ENCODE data around the gene PRR33. TPM values are rescaled to one million over a fixed set of nuclear protein-coding genes. Genes with fewer than 3 reads are reported as not detected.

The PRR33 gene
- total and polyA plus RNA-seq, 9 donors: 0.01 TPM; not detected in 8

DNA sequence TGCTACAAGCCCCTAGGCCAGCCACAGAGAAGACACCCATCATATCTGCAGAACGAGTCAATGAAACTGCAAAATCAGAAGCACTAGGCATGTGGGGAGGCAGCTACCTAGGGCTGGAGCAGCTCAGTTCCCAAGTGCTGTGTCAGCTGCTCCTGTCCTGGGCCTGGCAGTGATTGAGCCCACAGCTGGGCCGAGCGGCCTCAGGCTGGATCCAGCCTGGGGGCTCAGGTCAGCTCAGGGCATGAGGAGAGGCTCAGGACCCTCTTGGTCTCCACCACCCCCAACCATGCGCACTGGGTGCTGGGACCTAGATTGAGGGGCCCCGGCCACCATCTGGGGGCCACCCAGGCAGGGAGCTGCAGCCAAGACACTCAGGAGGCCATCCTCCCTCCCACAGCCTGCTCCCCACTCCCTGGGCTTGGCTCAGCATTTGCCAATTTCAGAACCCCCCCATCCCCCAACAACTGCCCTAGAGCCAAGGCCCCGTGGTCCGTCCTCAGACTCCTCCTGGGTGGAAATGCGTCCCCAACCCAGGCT is 25.4 kb upstream of the PRR33 start:
- Histone ChIP-seq H3K4me3 (no peak overlapping the region), H3K36me3 (no peaks in the 10 kb centered on the region), H3K9me3 (no peaks in the 10 kb centered on the region), H3K27ac (no peak overlapping the region), H3K4me1 (ENCODE audit: insufficient read depth) (peaks cover 3% of the 10 kb centered on the region), H3K27me3 (no peaks in the 10 kb centered on the region)
- intact Hi-C loops (cut with DNase I): loop anchor here in 3 of 4 donors (1.0 to 10.0 kb wide), 4 partner anchors 24 to 222 kb away; partner anchors contain the start of gene KRTAP5-6 (in 1 of the 3)
- DNase-seq: peak in 1 of 5 donors; percentile 31
- 71 to 78% (median 77%) methylated on average over 8 of the region's 8 CpGs for WGBS, 3 donors
- TF ChIP-seq POLR2A (IDR thresholded peaks at IDR 0.05): no peak
- no peak for TF ChIP-seq EP300 (IDR thresholded peaks at IDR 0.05)
- TF ChIP-seq, protein P1, sequence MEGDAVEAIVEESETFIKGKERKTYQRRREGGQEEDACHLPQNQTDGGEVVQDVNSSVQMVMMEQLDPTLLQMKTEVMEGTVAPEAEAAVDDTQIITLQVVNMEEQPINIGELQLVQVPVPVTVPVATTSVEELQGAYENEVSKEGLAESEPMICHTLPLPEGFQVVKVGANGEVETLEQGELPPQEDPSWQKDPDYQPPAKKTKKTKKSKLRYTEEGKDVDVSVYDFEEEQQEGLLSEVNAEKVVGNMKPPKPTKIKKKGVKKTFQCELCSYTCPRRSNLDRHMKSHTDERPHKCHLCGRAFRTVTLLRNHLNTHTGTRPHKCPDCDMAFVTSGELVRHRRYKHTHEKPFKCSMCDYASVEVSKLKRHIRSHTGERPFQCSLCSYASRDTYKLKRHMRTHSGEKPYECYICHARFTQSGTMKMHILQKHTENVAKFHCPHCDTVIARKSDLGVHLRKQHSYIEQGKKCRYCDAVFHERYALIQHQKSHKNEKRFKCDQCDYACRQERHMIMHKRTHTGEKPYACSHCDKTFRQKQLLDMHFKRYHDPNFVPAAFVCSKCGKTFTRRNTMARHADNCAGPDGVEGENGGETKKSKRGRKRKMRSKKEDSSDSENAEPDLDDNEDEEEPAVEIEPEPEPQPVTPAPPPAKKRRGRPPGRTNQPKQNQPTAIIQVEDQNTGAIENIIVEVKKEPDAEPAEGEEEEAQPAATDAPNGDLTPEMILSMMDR (IDR thresholded peaks at IDR 0.05): no peak

DNA sequence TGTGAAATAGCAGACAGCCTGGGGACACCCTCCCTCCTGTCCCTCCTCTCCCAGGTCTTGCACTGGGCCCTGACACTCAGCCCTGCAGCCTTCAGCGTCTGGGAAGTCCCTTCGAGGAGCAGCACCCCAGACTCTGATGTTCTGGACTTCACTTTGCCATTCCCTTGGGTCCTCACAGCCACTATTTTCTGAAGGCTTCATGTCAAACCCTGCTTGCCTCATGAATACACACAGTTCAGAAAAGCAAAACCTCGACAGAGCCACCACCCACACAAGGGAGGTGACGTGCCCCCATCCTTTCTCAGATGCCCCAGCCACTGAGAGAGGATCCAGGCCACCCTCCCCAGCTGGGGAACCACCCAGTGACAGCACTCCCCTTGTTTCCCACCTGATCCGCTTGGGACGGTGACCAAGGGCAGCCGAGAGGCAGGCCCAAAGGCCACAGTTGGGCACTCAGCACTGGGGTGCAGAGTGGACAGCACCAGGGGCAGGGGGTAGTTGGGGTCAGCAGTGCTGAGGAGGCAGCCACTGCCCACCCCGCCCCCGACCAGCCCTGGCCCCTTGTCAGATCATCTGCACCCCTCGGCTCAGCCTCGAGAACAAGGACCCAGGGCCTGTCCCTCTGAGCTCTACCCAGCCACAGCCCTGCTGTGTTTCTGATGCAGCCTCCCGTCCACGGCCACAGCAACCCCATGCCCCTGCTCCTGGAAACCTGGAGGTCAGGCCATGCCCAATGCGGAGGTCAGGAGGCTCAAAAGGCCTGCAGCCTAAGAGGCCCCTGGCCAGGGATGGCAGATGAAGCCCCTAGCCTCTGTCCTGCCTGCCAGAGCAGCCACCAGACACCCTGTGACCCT is 24.7 kb upstream of the PRR33 start:
- TF ChIP-seq POLR2A (IDR thresholded peaks at IDR 0.05): no peak
- TF ChIP-seq, protein P1 (IDR thresholded peaks at IDR 0.05): no peak
- TF ChIP-seq EP300 (IDR thresholded peaks at IDR 0.05): no peak
- H3K4me1 ChIP-seq (ENCODE audit: insufficient read depth): no peaks in the 10 kb centered on the region
- intact Hi-C loops (cut with DNase I): loop anchor here in 3 of 4 donors (1.0 to 10.0 kb wide), 4 partner anchors 23 to 222 kb away; partner anchors contain the start of gene KRTAP5-6 (in 1 of the 3)
- WGBS, 3 donors: 83 to 91% (median 86%) methylated on average over 12 to 14 of the region's 14 CpGs
- H3K27ac ChIP-seq: no peak overlapping the region
- no peaks in the 10 kb centered on the region for H3K36me3 ChIP-seq
- no peaks in the 10 kb centered on the region for H3K27me3 ChIP-seq
- H3K4me3 ChIP-seq: no peak overlapping the region
- DNase-seq: peak in 1 of 5 donors; percentile 30
- no peaks in the 10 kb centered on the region for H3K9me3 ChIP-seq

DNA sequence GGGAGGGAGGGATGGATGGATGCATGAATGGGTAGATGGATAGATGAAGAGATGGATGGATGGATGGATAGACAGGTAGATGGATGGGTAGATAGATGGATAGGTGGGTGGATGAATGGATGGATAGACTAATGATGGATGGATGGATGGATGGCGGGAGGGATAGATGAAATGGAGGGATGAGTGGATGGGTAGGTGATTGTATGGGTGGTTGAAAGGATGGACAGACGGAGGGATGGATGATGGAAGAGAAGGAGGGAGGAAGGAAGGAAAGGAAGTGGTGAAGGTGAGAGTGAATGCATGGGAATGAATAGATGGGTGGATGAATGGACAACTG is 24.1 kb upstream of the PRR33 start:
- Histone ChIP-seq H3K9me3 (no peaks in the 10 kb centered on the region), H3K27ac (no peak overlapping the region), H3K4me3 (no peak overlapping the region), H3K36me3 (no peaks in the 10 kb centered on the region), H3K27me3 (no peaks in the 10 kb centered on the region), H3K4me1 (ENCODE audit: insufficient read depth) (no peaks in the 10 kb centered on the region)
- intact Hi-C loops (cut with DNase I): loop anchor here in 3 of 4 donors (1.0 to 10.0 kb wide), 4 partner anchors 22 to 221 kb away; partner anchors contain the start of gene KRTAP5-6 (in 1 of the 3)
- WGBS, 3 donors: 95 to 99% (median 95%) methylated on average over 2 of the region's 2 CpGs
- DNase-seq: no peak
- TF ChIP-seq, protein P1 (IDR thresholded peaks at IDR 0.05): no peak
- no peak for TF ChIP-seq EP300 (IDR thresholded peaks at IDR 0.05)
- TF ChIP-seq POLR2A (IDR thresholded peaks at IDR 0.05): no peak

DNA sequence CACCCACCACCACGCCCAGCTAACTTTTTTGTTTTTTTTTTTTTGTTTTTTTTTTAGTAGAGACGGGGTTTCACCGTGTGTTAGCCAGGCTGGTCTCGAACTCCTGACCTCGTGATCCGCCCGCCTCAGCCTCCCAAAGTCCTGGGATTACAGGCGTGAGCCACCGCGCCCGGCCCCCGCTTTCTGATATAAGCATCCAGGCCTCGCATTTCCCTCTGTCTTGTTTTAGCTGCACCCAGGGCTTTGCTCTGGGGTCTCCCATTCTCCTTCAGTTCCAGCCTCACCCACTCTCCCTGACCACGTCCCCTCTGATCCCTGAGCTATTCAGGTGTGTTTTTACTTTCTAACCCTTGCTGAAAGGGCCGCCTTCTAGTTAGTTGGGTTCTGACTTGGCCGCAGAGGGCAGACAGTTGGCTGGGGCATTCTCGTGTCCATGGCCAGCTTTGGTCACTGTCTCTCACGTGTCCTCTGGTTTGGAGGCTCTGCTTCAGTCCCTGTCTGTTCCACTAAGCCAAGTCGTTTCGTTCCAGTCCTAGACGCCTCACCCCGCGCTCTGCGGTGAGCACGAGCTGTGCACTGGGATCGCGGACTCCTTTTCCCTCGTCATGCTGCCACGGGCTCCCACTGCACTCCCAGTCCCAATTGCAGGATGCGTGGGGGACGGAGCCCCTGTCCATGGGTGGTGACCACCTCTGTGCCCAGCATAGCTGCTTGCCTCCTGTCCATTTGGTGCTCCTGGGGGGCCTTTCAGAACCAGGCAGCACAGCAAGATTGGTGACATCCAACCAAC is 21.8 kb upstream of the PRR33 start:
- DNase-seq: no peak
- peaks cover 2% of the 10 kb centered on the region for H3K4me1 ChIP-seq (ENCODE audit: insufficient read depth)
- no peaks in the 10 kb centered on the region for H3K9me3 ChIP-seq
- intact Hi-C loops (cut with DNase I): loop anchor here in 1 of 4 donors (10.0 kb wide), 1 partner anchor 219 kb away; the partner anchor contains the start of gene KRTAP5-6
- H3K27me3 ChIP-seq: no peaks in the 10 kb centered on the region
- H3K27ac ChIP-seq: no peak overlapping the region
- TF ChIP-seq, protein P1 (IDR thresholded peaks at IDR 0.05): no peak
- TF ChIP-seq EP300 (IDR thresholded peaks at IDR 0.05) (no peak), POLR2A (IDR thresholded peaks at IDR 0.05) (no peak)
- no peak overlapping the region for H3K4me3 ChIP-seq
- WGBS, 3 donors: 90 to 92% (median 91%) methylated on average over 31 of the region's 31 CpGs
- H3K36me3 ChIP-seq: no peaks in the 10 kb centered on the region
